IPS-NIHi11 (cell line): ENCODE data around the gene ATAT1.
A peak's percentile ranks its signal among the peaks of the same experiment; 100 is the strongest.
"Not testable (repeated sequence)": the region's sequence is repeated elsewhere in the genome, so short reads cannot be mapped to it uniquely, and the experiment has no call there.

Experiments
- DNase-seq: peaks from one replicate; pipeline ENCODE4 v3.0.0; 2012; ENCODE audit warnings: mixed read lengths, low spot score

The ATAT1 gene

GRCh38 chr6:30651143-30651542 is 24.5 kb downstream of the ATAT1 start:
- no peak for DNase-seq

- no peak for DNase-seq
Measured at GRCh38 chr6:30654798-30655742, 28.4 kb downstream of the ATAT1 start.

GRCh38 chr6:30655743-30656094 is 29.0 kb downstream of the ATAT1 start:
- no peak for DNase-seq

- DNase-seq = no peak
Measured at GRCh38 chr6:30656513-30656912, 29.8 kb downstream of the ATAT1 start.

- DNase-seq = no peak
Measured at GRCh38 chr6:30657454-30657853, 30.8 kb downstream of the ATAT1 start.

- DNase-seq = not testable (repeated sequence)
Measured at GRCh38 chr6:30657922-30658321, 31.2 kb downstream of the ATAT1 start.

GRCh38 chr6:30664994-30665767 is 38.5 kb downstream of the ATAT1 start:
- DNase-seq = no peak

- DNase-seq = not testable (repeated sequence)
Measured at GRCh38 chr6:30666300-30666699, 39.6 kb downstream of the ATAT1 start.

- no peak for DNase-seq
Measured at GRCh38 chr6:30670760-30671527, 44.3 kb downstream of the ATAT1 start.

GRCh38 chr6:30672445-30673253 is 46.0 kb downstream of the ATAT1 start, which contains the start of gene DHX16:
DHX16 (minus strand) TSS chr6:30673006; CDS start chr6:30672841, 165 bp downstream.
- peak; percentile 93 for DNase-seq

- DNase-seq = no peak
Measured at GRCh38 chr6:30676660-30677285, 50.1 kb downstream of the ATAT1 start.

GRCh38 chr6:30678964-30679726 is 52.5 kb downstream of the ATAT1 start:
- peak; percentile 88 for DNase-seq

- DNase-seq = no peak
Measured at GRCh38 chr6:30679765-30680535, 53.3 kb downstream of the ATAT1 start.

GRCh38 chr6:30681766-30682142 is 55.1 kb downstream of the ATAT1 start:
- no peak for DNase-seq

- DNase-seq = peak; percentile 49
Measured at GRCh38 chr6:30682143-30683117, 55.8 kb downstream of the ATAT1 start.

- DNase-seq = no peak
Measured at GRCh38 chr6:30683183-30683979, 56.7 kb downstream of the ATAT1 start.

- no peak for DNase-seq
Measured at GRCh38 chr6:30683980-30684338, 57.3 kb downstream of the ATAT1 start.
